ENCODE measurements around the gene RIN1. TPM values are rescaled to one million over a fixed set of nuclear protein-coding genes. Genes with fewer than 3 reads are reported as not detected.

Gene RIN1
- total RNA-seq, 6 experiments from 2014 or later: 0.46 to 1.8 (median 0.94) TPM

GRCh38 chr11:66334605-66335442 lies 1.4 kb downstream of the RIN1 start:
- ATAC-seq (no peak), DNase-seq (peak in 1 of 3 donors; percentile 51)
- no peak overlapping the region for H3K27ac ChIP-seq
- WGBS (ENCODE audit: insufficient coverage, low coverage, low lambda C conversion rate, missing lambda C conversion rate): 53% methylated on average over 7 of the region's 42 CpGs
- intact Hi-C loops (cut with DNase I): no loop called here
- peaks cover 0 to 9% (median 2%) of the 10 kb centered on the region in 4 donors for H3K4me1 ChIP-seq
- TF ChIP-seq CTCF (IDR thresholded peaks at IDR 0.05): no peak
- no peak for TF ChIP-seq POLR2A (IDR thresholded peaks at IDR 0.05)
- H3K4me3 ChIP-seq: no peak overlapping the region
- H3K36me3 ChIP-seq: peaks cover 0 to 7% (median 0%) of the 10 kb centered on the region in 4 donors
- H3K9me3 ChIP-seq: no peaks in the 10 kb centered on the region
- no peaks in the 10 kb centered on the region for H3K27me3 ChIP-seq

- H3K27ac ChIP-seq: no peak overlapping the region
- H3K9me3 ChIP-seq: no peaks in the 10 kb centered on the region
- peaks cover 0 to 9% (median 2%) of the 10 kb centered on the region in 4 donors for H3K4me1 ChIP-seq
- TF ChIP-seq CTCF (IDR thresholded peaks at IDR 0.05): no peak
- no peak for TF ChIP-seq POLR2A (IDR thresholded peaks at IDR 0.05)
- H3K27me3 ChIP-seq: no peaks in the 10 kb centered on the region
- no peak overlapping the region for H3K4me3 ChIP-seq
- 87% methylated on average over 13 of the region's 29 CpGs for WGBS (ENCODE audit: insufficient coverage, low coverage, low lambda C conversion rate, missing lambda C conversion rate)
- H3K36me3 ChIP-seq: no peaks in the 10 kb centered on the region
- peak in 1 of 3 donors; percentile 47 for DNase-seq
- no peak for ATAC-seq
- intact Hi-C loops (cut with DNase I): no loop called here
Observed at GRCh38 chr11:66333896-66334604, 2.2 kb downstream of the RIN1 start.

GRCh38 chr11:66333220-66333877 lies 2.9 kb downstream of the RIN1 start:
- Histone ChIP-seq H3K4me3 (no peak overlapping the region), H3K36me3 (no peaks in the 10 kb centered on the region), H3K9me3 (no peaks in the 10 kb centered on the region), H3K4me1 (peaks cover 0 to 13% (median 2%) of the 10 kb centered on the region in 4 donors), H3K27me3 (no peaks in the 10 kb centered on the region), H3K27ac (no peak overlapping the region)
- ATAC-seq (no peak), DNase-seq (peak in 1 of 3 donors; percentile 38)
- WGBS (ENCODE audit: insufficient coverage, low coverage, low lambda C conversion rate, missing lambda C conversion rate): 97% methylated on average over 6 of the region's 19 CpGs
- TF ChIP-seq POLR2A (IDR thresholded peaks at IDR 0.05) (no peak), CTCF (IDR thresholded peaks at IDR 0.05) (no peak)
- intact Hi-C loops (cut with DNase I): no loop called here

GRCh38 chr11:66332371-66333219 lies 3.6 kb downstream of the RIN1 start:
- WGBS (ENCODE audit: insufficient coverage, low coverage, low lambda C conversion rate, missing lambda C conversion rate): 69% methylated on average over 13 of the region's 18 CpGs
- Histone ChIP-seq H3K27ac (no peak overlapping the region), H3K4me1 (peaks cover 0 to 17% (median 2%) of the 10 kb centered on the region in 4 donors), H3K36me3 (no peaks in the 10 kb centered on the region), H3K9me3 (no peaks in the 10 kb centered on the region), H3K27me3 (no peaks in the 10 kb centered on the region), H3K4me3 (no peak overlapping the region)
- no peak for ATAC-seq
- no peak for TF ChIP-seq CTCF (IDR thresholded peaks at IDR 0.05)
- TF ChIP-seq POLR2A (IDR thresholded peaks at IDR 0.05): no peak
- intact Hi-C loops (cut with DNase I): no loop called here
- DNase-seq: peak in 1 of 3 donors; percentile 46
